Measurements from ENCODE around the gene ANKUB1. TPM values are rescaled to one million over a fixed set of nuclear protein-coding genes. Genes with fewer than 3 reads are reported as not detected.
A peak's percentile ranks its signal among the peaks of the same experiment; 100 is the strongest.

ANKUB1 gene
- total and polyA plus RNA-seq, 9 of the 15 experiments (the other 6 are each of a cell fraction or from before 2014, with no cell fraction given): not detected

GRCh38 chr3:149752051-149752787, 40.1 kb downstream of the ANKUB1 start, which contains the start of gene COMMD2 (continued):
- TF ChIP-seq TEAD1 (CRISPR knock-in tag; IDR thresholded peaks at IDR 0.05) (peak in 1 of 2 experiments; percentile 68; a peak in 1 of 4 replicates), GTF2B (IDR thresholded peaks at IDR 0.05; ENCODE audit: extremely low read depth, insufficient read length) (no peak), ZHX1 (conservative IDR thresholded peaks at IDR 0.05; ENCODE audit: low read length) (peak; percentile 92), CTCFL (IDR thresholded peaks at IDR 0.05; ENCODE audit: borderline replicate concordance, insufficient read depth, low read depth, low read length, poor library complexity, severe bottlenecking) (peak; percentile 16), ZC3H8 (IDR thresholded peaks at IDR 0.05) (no peak), MTF1 (CRISPR knock-in tag; IDR thresholded peaks at IDR 0.05; ENCODE audit: borderline replicate concordance) (no peak), CHD2 (IDR thresholded peaks at IDR 0.05; ENCODE audit: low read depth, low read length) (peak; percentile 43; the same call in 1 of the 2 replicates), NFRKB (IDR thresholded peaks at IDR 0.05; ENCODE audit: low read depth) (peak; percentile 36; the same call in 1 of the 2 replicates), MBD2 (IDR thresholded peaks at IDR 0.05; ENCODE audit: borderline replicate concordance, low read depth) (peak; percentile 61; the same call in 1 of the 2 replicates), ZKSCAN8 (CRISPR knock-in tag; IDR thresholded peaks at IDR 0.05) (peak; percentile 50; the same call in 1 of the 2 replicates), SMARCB1 (IDR thresholded peaks at IDR 0.05; ENCODE audit: insufficient read length, low read depth) (no peak), NR2C1 (IDR thresholded peaks at IDR 0.05) (peak; percentile 73), NR2C1 (tag; IDR thresholded peaks at IDR 0.05) (peak; percentile 88), CTBP1 (IDR thresholded peaks at IDR 0.05; ENCODE audit: borderline replicate concordance) (peak; percentile 97), MXD1 (CRISPR knock-in tag; IDR thresholded peaks at IDR 0.05; ENCODE audit: borderline replicate concordance, poor library complexity, severe bottlenecking) (no peak), NELFE (IDR thresholded peaks at IDR 0.05; ENCODE audit: insufficient read depth, insufficient read length) (no peak), SMAD3 (CRISPR knock-in tag; conservative IDR thresholded peaks at IDR 0.05) (no peak), HNRNPUL1 (IDR thresholded peaks at IDR 0.05; ENCODE audit: low read length) (no peak), MYNN (IDR thresholded peaks at IDR 0.05) (no peak), MYNN (CRISPR knock-in tag; IDR thresholded peaks at IDR 0.05) (no peak), TARDBP (IDR thresholded peaks at IDR 0.05) (peak; percentile 62; the same call in 1 of the 2 replicates), GATAD2A (IDR thresholded peaks at IDR 0.05) (0 out of 2 replicates have a peak, but pooled peaks have one; percentile 31), ZNF143 (CRISPR knock-in tag; IDR thresholded peaks at IDR 0.05) (no peak), ZSCAN29 (IDR thresholded peaks at IDR 0.05) (0 out of 2 replicates have a peak, but pooled peaks have one; percentile 29)
